ENCODE data around the gene CPZ. TPM values are rescaled to one million over a fixed set of nuclear protein-coding genes. Genes with fewer than 3 reads are reported as not detected.

Gene CPZ
- total RNA-seq, 2 donors from 2014 or later: 0.90 to 1.2 TPM

GRCh38 chr4:8644966-8645752 is 52.6 kb downstream of the CPZ start:
- Histone ChIP-seq H3K4me3 (no peak overlapping the region), H3K9me3 (no peaks in the 10 kb centered on the region), H3K4me1 (no peaks in the 10 kb centered on the region), H3K27ac (no peak overlapping the region), H3K36me3 (no peaks in the 10 kb centered on the region), H3K27me3 (no peaks in the 10 kb centered on the region)
- DNase-seq (ENCODE audit: low spot score): no peak
- no peak for TF ChIP-seq CTCF (IDR thresholded peaks at IDR 0.05)

GRCh38 chr4:8645753-8646124 is 53.2 kb downstream of the CPZ start:
- Histone ChIP-seq H3K4me1 (no peaks in the 10 kb centered on the region), H3K27ac (no peak overlapping the region), H3K36me3 (no peaks in the 10 kb centered on the region), H3K4me3 (no peak overlapping the region), H3K27me3 (no peaks in the 10 kb centered on the region), H3K9me3 (no peaks in the 10 kb centered on the region)
- no peak for DNase-seq (ENCODE audit: low spot score)
- TF ChIP-seq CTCF (IDR thresholded peaks at IDR 0.05): no peak

GRCh38 chr4:8646296-8647093 is 53.9 kb downstream of the CPZ start:
- Histone ChIP-seq H3K9me3 (no peaks in the 10 kb centered on the region), H3K27me3 (no peaks in the 10 kb centered on the region), H3K36me3 (no peaks in the 10 kb centered on the region), H3K4me3 (no peak overlapping the region), H3K27ac (no peak overlapping the region), H3K4me1 (no peaks in the 10 kb centered on the region)
- TF ChIP-seq CTCF (IDR thresholded peaks at IDR 0.05): no peak
- DNase-seq (ENCODE audit: low spot score): no peak

- H3K9me3 ChIP-seq: no peaks in the 10 kb centered on the region
- DNase-seq (ENCODE audit: low spot score): no peak
- no peaks in the 10 kb centered on the region for H3K36me3 ChIP-seq
- H3K4me3 ChIP-seq: no peak overlapping the region
- H3K27ac ChIP-seq: no peak overlapping the region
- no peak for TF ChIP-seq CTCF (IDR thresholded peaks at IDR 0.05)
- H3K4me1 ChIP-seq: no peaks in the 10 kb centered on the region
- no peaks in the 10 kb centered on the region for H3K27me3 ChIP-seq
These were observed 54.6 kb downstream of the CPZ start for GRCh38 chr4:8647094-8647570.

- TF ChIP-seq CTCF (IDR thresholded peaks at IDR 0.05): no peak
- no peaks in the 10 kb centered on the region for H3K36me3 ChIP-seq
- H3K4me1 ChIP-seq: no peaks in the 10 kb centered on the region
- no peak overlapping the region for H3K27ac ChIP-seq
- no peaks in the 10 kb centered on the region for H3K9me3 ChIP-seq
- H3K4me3 ChIP-seq: no peak overlapping the region
- no peaks in the 10 kb centered on the region for H3K27me3 ChIP-seq
- no peak for DNase-seq (ENCODE audit: low spot score)
These were observed 55.1 kb downstream of the CPZ start for GRCh38 chr4:8647626-8648025.
